GM20000 (cell line): ENCODE data around the gene ATP11A.

ENCODE experiments used
- DNase-seq: peaks from one replicate; pipeline ENCODE4 v3.0.0; 2012; ENCODE audit warnings: low spot score
- TF ChIP-seq, protein P1 (sequence below): IDR thresholded peaks from 2 replicates; pipeline ENCODE4 v1.5.1; 2012; ENCODE audit warnings: mild to moderate bottlenecking, control low read depth; ENCODE audit errors: extremely low read depth, missing control alignments

The ATP11A gene

DNA sequence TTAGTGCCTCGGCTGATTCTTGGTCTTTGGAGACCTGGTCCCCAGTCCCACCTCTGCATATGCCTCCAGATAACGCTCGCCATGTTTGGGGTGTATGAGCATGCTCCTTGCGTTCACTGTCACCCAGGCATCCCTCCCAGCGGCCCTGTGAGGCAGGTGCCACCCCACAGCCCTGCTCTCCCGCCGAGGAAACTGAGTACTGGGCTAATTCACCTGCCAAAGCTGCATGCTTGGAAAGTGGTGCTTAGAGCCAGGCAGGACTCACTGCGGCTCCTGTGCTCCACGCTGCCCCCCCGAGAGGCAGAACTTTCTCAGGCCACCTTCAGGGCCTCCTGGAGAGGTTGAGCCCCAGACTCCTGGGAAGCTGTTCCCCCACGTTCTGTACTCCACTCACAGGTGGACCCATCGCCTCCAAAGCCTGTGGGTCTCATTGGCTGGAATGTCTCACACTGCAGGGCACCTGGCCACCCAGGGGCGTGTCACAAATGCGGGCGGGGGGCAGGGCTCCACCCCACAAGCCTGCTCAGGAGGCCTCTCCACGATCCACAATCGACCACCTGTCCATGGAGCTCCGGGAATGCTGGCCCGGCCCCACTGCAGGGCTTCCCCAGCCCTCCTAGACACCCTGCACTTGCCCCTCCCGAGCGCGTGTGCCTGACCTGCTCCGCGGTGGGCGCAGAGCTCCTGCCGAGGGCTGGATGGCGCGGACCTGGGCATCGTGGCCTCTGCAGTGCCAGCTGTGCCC is 64.6 kb downstream of the ATP11A start:
- no peak for DNase-seq
- TF ChIP-seq, protein P1, sequence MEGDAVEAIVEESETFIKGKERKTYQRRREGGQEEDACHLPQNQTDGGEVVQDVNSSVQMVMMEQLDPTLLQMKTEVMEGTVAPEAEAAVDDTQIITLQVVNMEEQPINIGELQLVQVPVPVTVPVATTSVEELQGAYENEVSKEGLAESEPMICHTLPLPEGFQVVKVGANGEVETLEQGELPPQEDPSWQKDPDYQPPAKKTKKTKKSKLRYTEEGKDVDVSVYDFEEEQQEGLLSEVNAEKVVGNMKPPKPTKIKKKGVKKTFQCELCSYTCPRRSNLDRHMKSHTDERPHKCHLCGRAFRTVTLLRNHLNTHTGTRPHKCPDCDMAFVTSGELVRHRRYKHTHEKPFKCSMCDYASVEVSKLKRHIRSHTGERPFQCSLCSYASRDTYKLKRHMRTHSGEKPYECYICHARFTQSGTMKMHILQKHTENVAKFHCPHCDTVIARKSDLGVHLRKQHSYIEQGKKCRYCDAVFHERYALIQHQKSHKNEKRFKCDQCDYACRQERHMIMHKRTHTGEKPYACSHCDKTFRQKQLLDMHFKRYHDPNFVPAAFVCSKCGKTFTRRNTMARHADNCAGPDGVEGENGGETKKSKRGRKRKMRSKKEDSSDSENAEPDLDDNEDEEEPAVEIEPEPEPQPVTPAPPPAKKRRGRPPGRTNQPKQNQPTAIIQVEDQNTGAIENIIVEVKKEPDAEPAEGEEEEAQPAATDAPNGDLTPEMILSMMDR: no peak

DNA sequence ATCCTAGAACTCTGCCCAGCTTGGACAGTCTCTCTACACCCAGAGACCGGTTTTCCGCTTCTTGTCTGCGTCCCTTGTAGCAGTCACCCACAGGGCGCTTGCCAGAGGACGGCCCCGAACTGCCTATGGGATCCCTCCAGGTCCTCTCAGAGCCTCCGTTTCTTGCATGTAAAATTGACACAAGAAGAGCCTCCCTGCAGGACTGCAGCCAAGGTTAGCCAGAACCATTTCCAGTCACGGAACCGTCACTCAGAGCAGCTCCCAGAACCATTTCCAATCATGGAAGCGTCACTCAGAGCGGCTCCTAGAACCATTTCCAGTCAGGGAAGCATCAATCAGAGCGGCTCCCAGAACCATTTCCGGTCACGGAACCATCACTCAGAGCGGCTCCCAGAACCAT is 65.5 kb downstream of the ATP11A start:
- TF ChIP-seq, protein P1: no peak

DNA sequence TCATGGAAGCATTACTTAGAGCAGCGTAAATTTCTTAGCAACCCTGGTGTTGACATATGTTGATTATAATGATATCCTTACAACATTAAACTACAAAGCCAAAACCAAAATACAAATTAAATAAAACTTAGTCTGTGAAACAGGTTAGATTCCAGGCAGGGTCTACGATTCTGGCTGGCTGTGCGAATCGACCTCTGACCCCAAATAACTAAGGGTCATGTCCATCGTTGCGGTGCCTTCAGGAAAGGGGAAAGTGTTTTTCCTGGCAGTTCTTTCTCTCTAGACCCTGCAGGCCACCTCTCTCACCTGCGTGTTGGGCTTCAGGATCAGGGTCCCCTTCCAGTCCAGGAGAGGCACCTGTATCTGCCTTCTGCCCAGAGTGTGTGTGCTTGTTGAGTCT is 66.2 kb downstream of the ATP11A start:
- DNase-seq: no peak
- TF ChIP-seq, protein P1: no peak

More for the DNA sequence above, 65.5 kb downstream of the ATP11A start:
- DNase-seq: no peak

DNA sequence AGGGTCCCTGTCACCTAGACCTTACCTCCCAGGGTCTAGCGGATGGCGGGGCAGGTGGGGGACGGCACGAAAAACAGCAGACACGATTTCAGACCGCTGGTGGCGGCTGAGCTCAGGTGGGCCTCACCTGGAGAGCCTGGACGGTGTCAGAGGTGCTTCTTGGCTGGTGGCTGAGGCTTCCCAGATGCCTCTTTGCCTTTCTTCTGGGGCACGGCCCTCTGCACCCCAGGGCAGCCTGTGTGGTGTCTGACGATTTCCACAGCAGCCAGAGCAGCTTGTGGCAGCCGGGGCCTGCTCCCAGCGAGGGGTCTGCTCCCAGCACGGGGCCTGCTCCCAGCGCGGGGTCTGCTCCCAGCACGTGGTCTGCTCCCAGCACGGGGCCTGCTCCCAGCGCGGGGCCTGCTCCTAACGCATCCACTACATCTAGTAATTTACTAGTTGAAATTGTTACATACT is 66.7 kb downstream of the ATP11A start:
- TF ChIP-seq, protein P1: no peak
- DNase-seq: no peak

DNA sequence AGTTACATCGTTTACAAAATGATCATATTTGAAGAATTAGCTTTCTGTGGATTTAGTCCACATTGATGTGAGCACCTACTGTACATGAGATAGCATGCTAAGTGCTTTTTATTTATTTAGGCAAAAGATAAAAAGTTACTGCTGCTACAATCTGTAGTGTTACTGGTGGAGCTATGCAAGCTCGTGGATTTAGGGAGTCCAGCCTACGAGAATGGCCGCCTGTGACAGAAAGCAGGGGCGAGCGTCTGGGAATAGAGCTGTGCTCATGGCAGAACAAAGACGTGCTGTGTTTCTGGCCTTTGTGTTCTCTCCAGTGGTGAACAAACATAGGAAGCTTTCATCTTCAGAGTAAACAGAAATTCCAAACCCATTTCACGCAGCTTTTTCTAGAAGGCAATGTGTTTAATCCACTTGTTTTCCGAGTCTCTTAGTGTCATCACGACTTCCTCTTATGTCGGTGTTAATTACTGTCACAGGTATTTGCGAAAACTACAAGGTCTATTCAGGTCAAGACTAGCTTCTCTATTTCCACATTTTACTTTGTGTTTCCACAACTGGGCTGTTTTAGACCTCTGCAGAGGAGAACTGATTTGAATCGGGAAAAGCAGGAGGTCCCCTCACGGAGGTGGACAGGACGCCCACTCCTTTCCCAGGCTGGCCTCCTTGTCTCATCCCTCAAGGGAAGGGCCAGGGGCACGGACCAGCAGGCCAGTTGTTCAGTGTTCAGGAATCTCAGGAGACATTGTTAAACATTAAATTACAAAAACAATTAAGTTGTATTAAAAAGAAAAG is 67.3 kb downstream of the ATP11A start:
- no peak for DNase-seq

DNA sequence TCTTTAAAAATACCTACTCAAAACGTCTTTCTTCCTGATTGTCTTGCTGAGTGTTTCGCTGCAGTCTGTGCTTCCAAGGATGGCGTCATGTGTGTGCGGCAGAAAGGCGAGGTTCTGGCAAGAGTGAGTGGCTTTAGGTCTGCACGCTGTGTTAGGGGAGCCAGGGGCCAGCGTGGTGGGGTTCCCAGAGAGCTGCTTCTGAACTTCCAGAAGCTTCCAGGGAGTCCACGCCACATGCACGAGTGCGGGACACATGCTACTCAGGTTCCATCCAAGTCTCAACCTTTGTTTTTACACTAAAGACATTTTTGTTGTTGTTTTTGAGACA is 67.9 kb downstream of the ATP11A start:
- no peak for DNase-seq
- TF ChIP-seq, protein P1: no peak

More for the DNA sequence above, 67.3 kb downstream of the ATP11A start:
- TF ChIP-seq, protein P1: no peak

DNA sequence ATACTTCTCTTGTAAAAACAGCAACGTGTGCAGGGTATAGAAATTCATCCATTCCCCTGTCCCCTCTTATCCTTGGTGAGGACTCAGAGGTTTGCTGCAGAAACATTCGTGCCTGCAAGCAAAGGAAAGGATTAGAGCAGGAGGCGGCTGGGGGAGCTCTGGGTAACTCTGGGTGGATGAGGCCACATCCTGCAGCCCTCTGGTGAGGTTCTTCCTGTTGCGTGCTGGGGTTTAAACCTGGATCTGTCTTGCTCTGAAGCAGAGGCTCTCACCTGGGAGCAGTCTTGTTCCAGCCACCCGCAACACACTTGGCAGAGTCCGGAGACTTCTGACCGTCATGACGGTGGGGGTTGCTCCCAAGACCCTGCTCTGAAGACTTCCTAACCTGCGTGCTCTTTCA is 69.2 kb downstream of the ATP11A start:
- no peak for DNase-seq
- TF ChIP-seq, protein P1: no peak
